Natural killer cell (primary cell): ENCODE data around the gene DPYD. TPM values are rescaled to one million over a fixed set of nuclear protein-coding genes. Genes with fewer than 3 reads are reported as not detected.

Source experiments
- ATAC-seq, 3 donors: fragments of 150-1000 bp in 2 of 3; fragments of 200-7000 bp in 1 of 3; cut with Tn5 transposase; 1 replicate in 1 of 3; 2 replicates in 2 of 3; pipeline ENCODE4 v1.10.0; 2021; ENCODE audit warnings: mild to moderate bottlenecking in 2 of 3, moderate library complexity in 2 of 3
- DNase-seq, 2 donors: peaks; one replicate each; pipeline versions ENCODE4 v3.0.0 to v3.0.0-alpha.2; 2013 to 2021; ENCODE audit warnings: mixed read lengths in 1 of 2
- H3K27ac ChIP-seq: one replicate; pipeline ENCODE4 v1.5.1; 2013; ENCODE audit warnings: mild to moderate bottlenecking, low read length
- H3K27me3 ChIP-seq: one replicate; pipeline ENCODE4 v1.6.1; 2013; ENCODE audit warnings: low read length; ENCODE audit not compliant: control insufficient read depth, insufficient read depth
- H3K36me3 ChIP-seq: one replicate; pipeline ENCODE4 v1.6.1; 2013; ENCODE audit warnings: low read length; ENCODE audit not compliant: control insufficient read depth, insufficient read depth
- H3K4me1 ChIP-seq: one replicate; pipeline ENCODE4 v1.6.1; 2013; ENCODE audit warnings: low read length; ENCODE audit not compliant: control insufficient read depth, insufficient read depth
- H3K4me3 ChIP-seq: one replicate; pipeline ENCODE4 v1.5.1; 2013; ENCODE audit warnings: low read length
- H3K9me3 ChIP-seq: one replicate; pipeline ENCODE4 v1.6.1; 2013; ENCODE audit warnings: low read length; ENCODE audit not compliant: control insufficient read depth, insufficient read depth
- H3K27ac Mint-ChIP-seq, 2 donors: one replicate each; pipeline ENCODE4 v1.8.0; 2022; ENCODE audit warnings: mild to moderate bottlenecking in 2 of 2, mixed read lengths in 2 of 2, moderate library complexity in 1 of 2
- H3K27me3 Mint-ChIP-seq, 2 donors: one replicate each; pipeline ENCODE4 v1.8.0; 2022; ENCODE audit warnings: low read depth in 2 of 2, mixed read lengths in 2 of 2
- H3K36me3 Mint-ChIP-seq: one replicate; pipeline ENCODE4 v1.8.0; 2022; ENCODE audit warnings: mixed read lengths
- H3K4me1 Mint-ChIP-seq, 2 donors: one replicate each; pipeline ENCODE4 v1.8.0; 2022; ENCODE audit warnings: mixed read lengths in 2 of 2
- H3K4me3 Mint-ChIP-seq: one replicate; pipeline ENCODE4 v1.8.0; 2022; ENCODE audit warnings: mild to moderate bottlenecking, moderate library complexity, mixed read lengths
- H3K9me3 Mint-ChIP-seq, 2 donors: one replicate each; pipeline ENCODE4 v1.8.0; 2022; ENCODE audit warnings: mixed read lengths in 2 of 2
- CTCF ChIP-seq: fragments of 200-600 bp; IDR thresholded peaks from one replicate; pipeline ENCODE4 v1.8.0; 2022; ENCODE audit warnings: antibody characterized with exemption
- WGBS: methylation state at CpG from one replicate; pipeline ENCODE4 v1.1.7; 2013; ENCODE audit warnings: missing lambda C conversion rate; ENCODE audit not compliant: insufficient coverage; 5-methylcytosine and 5-hydroxymethylcytosine counted together
- intact Hi-C: fragments of 100-400 bp; cut with micrococcal nuclease; formaldehyde crosslinking; loops from one replicate; pipeline ENCODE4 v1.14.2; 2022
- total RNA-seq, 4 donors: library from RNA; stranded (reverse); fragments of 120-200 nt in 1 of 4; gene quantifications; one replicate each; pipeline versions ENCODE4 v1.2.3 to v1.2.4, GENCODE V29; 2013 to 2022

DPYD gene
- total RNA-seq, 3 donors from 2014 or later (not counting 1 experiment from before 2014, with no cell fraction given) = 56.6 to 66.7 (median 56.9) TPM

GRCh38 chr1:97095764-97096163 lies 825.1 kb downstream of the DPYD start:
- no peak for TF ChIP-seq CTCF
- ATAC-seq (no peak), DNase-seq (no peak)
- Mint-ChIP-seq H3K27ac (no peak overlapping the region), H3K27me3 (no peaks in the 10 kb centered on the region), H3K36me3 (peaks cover 10% of the 10 kb centered on the region), H3K4me1 (peaks cover 0 to 4% of the 10 kb centered on the region in 2 donors), H3K9me3 (no peaks in the 10 kb centered on the region), H3K4me3 (no peak overlapping the region)
- Histone ChIP-seq H3K4me3 (no peak overlapping the region), H3K4me1 (no peaks in the 10 kb centered on the region), H3K9me3 (no peaks in the 10 kb centered on the region), H3K36me3 (peaks cover 7% of the 10 kb centered on the region), H3K27ac (no peak overlapping the region), H3K27me3 (no peaks in the 10 kb centered on the region)
- 87% methylated on average over 2 of the region's 2 CpGs for WGBS
- intact Hi-C loops = no loop called here

GRCh38 chr1:97094247-97094972 lies 826.4 kb downstream of the DPYD start:
- Mint-ChIP-seq H3K4me3 (no peak overlapping the region), H3K4me1 (peaks cover 0 to 4% of the 10 kb centered on the region in 2 donors), H3K27ac (no peak overlapping the region), H3K36me3 (peaks cover 10% of the 10 kb centered on the region), H3K9me3 (no peaks in the 10 kb centered on the region), H3K27me3 (no peaks in the 10 kb centered on the region)
- intact Hi-C loops = no loop called here
- H3K27me3 ChIP-seq = no peaks in the 10 kb centered on the region
- no peak for ATAC-seq
- H3K27ac ChIP-seq = no peak overlapping the region
- TF ChIP-seq CTCF = no peak
- DNase-seq = no peak
- H3K36me3 ChIP-seq = peaks cover 7% of the 10 kb centered on the region
- no peaks in the 10 kb centered on the region for H3K9me3 ChIP-seq
- WGBS = 87% methylated on average over 4 of the region's 6 CpGs
- no peak overlapping the region for H3K4me3 ChIP-seq
- H3K4me1 ChIP-seq = no peaks in the 10 kb centered on the region

- DNase-seq = no peak
- Histone ChIP-seq H3K27me3 (no peaks in the 10 kb centered on the region), H3K4me1 (no peaks in the 10 kb centered on the region), H3K27ac (no peak overlapping the region), H3K9me3 (no peaks in the 10 kb centered on the region), H3K36me3 (peaks cover 7% of the 10 kb centered on the region), H3K4me3 (no peak overlapping the region)
- intact Hi-C loops = no loop called here
- no peak overlapping the region for H3K4me3 Mint-ChIP-seq
- H3K36me3 Mint-ChIP-seq = peaks cover 10% of the 10 kb centered on the region
- H3K27ac Mint-ChIP-seq = no peak overlapping the region
- TF ChIP-seq CTCF = no peak
- ATAC-seq = no peak
- no peaks in the 10 kb centered on the region for H3K9me3 Mint-ChIP-seq
- H3K4me1 Mint-ChIP-seq = peaks cover 0 to 4% of the 10 kb centered on the region in 2 donors
- WGBS = 86% methylated on average over 3 of the region's 3 CpGs
- no peaks in the 10 kb centered on the region for H3K27me3 Mint-ChIP-seq
Measured at GRCh38 chr1:97093741-97094140, 827.1 kb downstream of the DPYD start.

- Mint-ChIP-seq H3K27ac (no peak overlapping the region), H3K4me1 (peaks cover 0 to 4% of the 10 kb centered on the region in 2 donors), H3K9me3 (no peaks in the 10 kb centered on the region), H3K4me3 (no peak overlapping the region), H3K27me3 (no peaks in the 10 kb centered on the region), H3K36me3 (peaks cover 10% of the 10 kb centered on the region)
- no peaks in the 10 kb centered on the region for H3K27me3 ChIP-seq
- H3K36me3 ChIP-seq = peaks cover 5% of the 10 kb centered on the region
- H3K4me3 ChIP-seq = no peak overlapping the region
- ATAC-seq = no peak
- no peaks in the 10 kb centered on the region for H3K4me1 ChIP-seq
- no peak for DNase-seq
- no peak overlapping the region for H3K27ac ChIP-seq
- TF ChIP-seq CTCF = no peak
- intact Hi-C loops = no loop called here
- H3K9me3 ChIP-seq = no peaks in the 10 kb centered on the region
Measured at GRCh38 chr1:97092824-97093223, 828.0 kb downstream of the DPYD start.
